ENCODE data around the gene ABLIM2. TPM values are rescaled to one million over a fixed set of nuclear protein-coding genes. Genes with fewer than 3 reads are reported as not detected.
A peak's percentile ranks its signal among the peaks of the same experiment; 100 is the strongest.

The ABLIM2 gene
- total and polyA plus RNA-seq, 2 of the 8 experiments (the other 6 are each of a cell fraction or from before 2014, with no cell fraction given): 2.8 to 3.0 TPM

DNA sequence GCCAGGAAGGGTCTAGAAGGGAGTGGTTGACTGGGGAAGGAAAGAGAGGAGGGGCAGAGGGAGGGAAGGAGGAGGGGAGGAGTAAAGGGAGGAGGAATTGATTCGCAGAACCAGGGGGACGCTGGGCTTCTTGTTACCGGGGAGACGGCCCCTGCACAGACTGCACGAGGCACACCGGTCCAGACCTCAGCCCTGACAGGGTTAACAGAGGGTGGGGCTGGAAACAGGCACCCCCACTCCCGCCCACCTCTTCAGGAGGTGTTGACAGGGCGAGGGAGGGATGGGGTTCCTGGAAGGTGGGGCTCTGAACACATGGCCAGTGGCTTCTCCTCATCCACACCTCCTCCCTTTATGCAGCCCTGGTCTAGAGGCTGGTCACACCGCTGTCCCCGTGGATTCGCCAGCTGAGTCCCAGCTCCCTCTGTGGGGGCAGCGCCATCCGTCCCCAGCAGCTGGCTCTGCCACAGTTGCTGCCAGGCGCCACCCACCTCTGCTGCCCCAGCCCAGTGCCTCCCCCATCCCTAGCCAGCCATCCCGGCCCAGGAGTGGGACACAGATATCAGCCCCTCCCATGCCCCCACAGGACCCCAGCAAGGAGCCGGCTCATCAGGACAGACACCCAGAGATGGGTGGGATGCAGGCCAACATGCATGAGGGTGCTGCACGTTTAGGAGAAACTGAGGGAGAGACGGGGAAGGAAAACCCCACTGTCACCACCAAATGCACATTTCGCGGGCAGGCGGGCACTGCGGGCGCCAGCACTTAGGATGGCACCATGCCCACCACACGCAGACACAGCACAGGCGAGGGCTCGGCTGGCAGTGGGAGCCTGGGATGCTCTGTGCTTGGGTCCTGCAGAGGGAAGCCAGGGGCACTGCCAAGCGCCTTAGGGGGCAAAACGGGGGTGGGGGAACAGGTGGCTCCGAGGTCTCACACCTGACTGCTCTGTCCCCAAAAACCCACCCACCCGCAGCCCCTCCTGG lies 87.6 kb downstream of the ABLIM2 start:
- Histone ChIP-seq H3K56ac (replicated peaks; ENCODE audit: insufficient read length, low read depth, low read length) (no peak overlapping the region), H4K8ac (ENCODE audit: extremely low read depth, insufficient read depth, low read length) (no peak overlapping the region; the same call in 1 of the 2 replicates), H3K23ac (ENCODE audit: insufficient read length) (no peak overlapping the region), H3K79me2 (ENCODE audit: control insufficient read depth in 1 of 2, insufficient read depth in 2 of 2, low read length in 2 of 2) (no peaks in the 10 kb centered on the region), H3K23me2 (ENCODE audit: low read depth, low read length) (peaks cover 7% of the 10 kb centered on the region), H3K9ac (replicated peaks in 1 of 4; ENCODE audit: extremely low read depth in 1 of 4, low read depth in 3 of 4, low read length in 3 of 4) (no peak overlapping the region), H3K27ac (ENCODE audit: low read depth, low read length) (no peak overlapping the region), H3K79me1 (ENCODE audit: low read depth, low read length) (no peaks in the 10 kb centered on the region), H4K91ac (replicated peaks; ENCODE audit: insufficient read length, low read length) (peak overlapping the region; percentile 19), H2AFZ (ENCODE audit: low read length) (no peak overlapping the region), H4K20me1 (replicated peaks in 1 of 2; ENCODE audit: control insufficient read depth in 1 of 2, insufficient read depth in 2 of 2, low read length in 2 of 2) (peaks cover 0 to 5% of the 10 kb centered on the region in 2 experiments), H2BK20ac (ENCODE audit: low read length) (no peak overlapping the region), H3K36me3 (ENCODE audit: control insufficient read depth in 2 of 4, insufficient read depth in 4 of 4, low read length in 3 of 4) (no peaks in the 10 kb centered on the region; a peak in 1 of 8 replicates), H3K4me1 (replicated peaks in 1 of 4; ENCODE audit: control insufficient read depth in 3 of 4, insufficient read depth in 4 of 4, low read length in 3 of 4) (peaks cover 0 to 17% (median 8%) of the 10 kb centered on the region in 4 experiments; a peak in 6 of 7 replicates), H2AK5ac (ENCODE audit: low read depth, low read length) (peak overlapping the region; percentile 49; the same call in 1 of the 2 replicates), H2BK120ac (replicated peaks; ENCODE audit: low read depth, low read length) (no peak overlapping the region), H2BK15ac (ENCODE audit: low read length) (0 out of 2 replicates have a peak overlapping the region, but pooled peaks have one; percentile 29), H3K27me3 (replicated peaks in 1 of 4; ENCODE audit: control insufficient read depth in 3 of 4, extremely low read depth in 1 of 4, insufficient read depth in 3 of 4, low read length in 3 of 4) (no peaks in the 10 kb centered on the region), H3K9me3 (ENCODE audit: insufficient read depth in 2 of 2, low read depth in 1 of 2, low read length in 1 of 2) (no peaks in the 10 kb centered on the region), H3K4me3 (ENCODE audit: extremely low read depth in 1 of 4, insufficient read depth in 2 of 4, low read depth in 3 of 4, low read length in 4 of 4) (no peak overlapping the region), H2BK12ac (ENCODE audit: low read depth, low read length) (peak overlapping the region; percentile 68; the same call in 1 of the 2 replicates), H4K5ac (ENCODE audit: insufficient read length, low read depth, low read length) (no peak overlapping the region), H3K4ac (replicated peaks; ENCODE audit: insufficient read length, low read depth, low read length) (no peak overlapping the region), H2BK5ac (ENCODE audit: low read depth, low read length) (peak overlapping the region; percentile 52; the same call in 1 of the 2 replicates), H3K4me2 (ENCODE audit: insufficient read depth in 1 of 2, low read depth in 2 of 2, low read length in 2 of 2) (no peak overlapping the region; a peak in 2 of 4 replicates), H3K14ac (ENCODE audit: insufficient read length) (no peak overlapping the region), H3K18ac (ENCODE audit: extremely low read depth, low read length) (peak overlapping the region; percentile 38; the same call in 1 of the 2 replicates)
- ChIA-PET POLR2A (ENCODE audit: partially characterized antibody) (no interaction called here), CTCF (ENCODE audit: partially characterized antibody) (interaction anchor here (1.0 kb wide), 1 partner anchor 84 kb away, joined by 3 read pairs; no protein-coding TSS in a partner anchor)
- 70% methylated on average over 18 of the region's 30 CpGs; no CpG with 5 or more reads in 1 of the 2 experiments for WGBS, 2 experiments (ENCODE audit: extremely low coverage in 1 of 2, insufficient coverage in 1 of 2, insufficient read length in 1 of 2, insufficient replicate concordance in 2 of 2, low coverage in 1 of 2, low lambda C conversion rate in 2 of 2, missing lambda C conversion rate in 1 of 2)
- DNase-seq (ENCODE audit: low read depth in 1 of 2, low spot score in 2 of 2) (no peak), FAIRE-seq (no peak)
- no peak for TF ChIP-seq MAFK (IDR thresholded peaks at IDR 0.05; ENCODE audit: low read depth, low read length)
- TF ChIP-seq, protein P1, sequence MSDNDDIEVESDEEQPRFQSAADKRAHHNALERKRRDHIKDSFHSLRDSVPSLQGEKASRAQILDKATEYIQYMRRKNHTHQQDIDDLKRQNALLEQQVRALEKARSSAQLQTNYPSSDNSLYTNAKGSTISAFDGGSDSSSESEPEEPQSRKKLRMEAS (IDR thresholded peaks at IDR 0.05): peak; percentile 49; the same call in 1 of the 2 replicates
- no peak for TF ChIP-seq GABPA (IDR thresholded peaks at IDR 0.05; ENCODE audit: borderline replicate concordance, insufficient read depth, low read length)
- TF ChIP-seq NANOG (IDR thresholded peaks at IDR 0.05; ENCODE audit: insufficient read depth, low read depth, low read length, poor library complexity, severe bottlenecking): no peak
- 0 out of 4 replicates have a peak, but pooled peaks of 1 of the 2 experiments have one; percentile 45 for TF ChIP-seq SIN3A (conservative IDR thresholded peaks at IDR 0.05 in 1 of 2, IDR thresholded peaks at IDR 0.05 in 1 of 2; ENCODE audit: low read depth in 1 of 2, low read length in 2 of 2)
- TF ChIP-seq POU5F1 (IDR thresholded peaks at IDR 0.05; ENCODE audit: low read depth, low read length): no peak

All from H1 (cell line).